GM06990 (cell line): ENCODE results near the gene SYNDIG1.

Source experiments
- DNase-seq: peaks from one replicate; pipeline ENCODE4 v3.0.0-alpha.2; 2011; ENCODE audit not compliant: insufficient read length; ENCODE audit errors: extremely low read depth
- H3K27me3 ChIP-seq: replicated peaks from 2 replicates; pipeline ENCODE4 v1.6.0; 2011; ENCODE audit warnings: low read length; ENCODE audit not compliant: control insufficient read depth, insufficient read depth
- H3K36me3 ChIP-seq: 2 replicates; pipeline ENCODE4 v1.5.1; 2011; ENCODE audit warnings: low read length; ENCODE audit not compliant: control insufficient read depth, insufficient read depth
- H3K4me3 ChIP-seq: replicated peaks from 2 replicates; pipeline ENCODE4 v1.5.1; 2011; ENCODE audit warnings: low read depth, mild to moderate bottlenecking, control low read depth, low read length
- CTCF ChIP-seq: IDR thresholded peaks from 2 replicates; pipeline ENCODE4 v1.5.1; 2011; ENCODE audit warnings: low read length, control low read depth, mild to moderate bottlenecking, inconsistent platforms; ENCODE audit not compliant: insufficient read depth, poor library complexity, severe bottlenecking

Gene SYNDIG1

GRCh38 chr20:24646321-24646720 lies 176.9 kb downstream of the SYNDIG1 start:
- H3K4me3 ChIP-seq = no peak overlapping the region
- DNase-seq = no peak
- H3K36me3 ChIP-seq = no peaks in the 10 kb centered on the region
- TF ChIP-seq CTCF = no peak
- no peaks in the 10 kb centered on the region for H3K27me3 ChIP-seq

DNA sequence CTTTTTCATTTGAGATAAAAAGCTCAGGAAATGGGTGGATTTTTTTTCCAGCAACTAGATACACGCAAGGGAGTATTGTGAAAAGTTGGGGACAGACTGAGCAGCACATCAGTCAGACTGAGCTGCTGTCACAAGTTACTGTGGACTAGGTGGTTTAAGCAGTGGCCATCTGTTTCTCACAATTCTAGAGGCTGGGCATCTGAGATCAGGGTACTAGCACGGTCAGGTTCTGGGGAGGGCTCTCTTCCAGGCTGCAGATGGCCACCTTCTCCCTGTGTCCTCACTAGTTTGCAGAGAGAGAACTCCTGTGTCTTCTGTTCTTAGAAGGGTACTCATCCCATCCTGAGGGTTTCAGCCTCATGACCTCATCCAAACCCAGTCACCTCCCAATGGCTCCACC lies 178.3 kb downstream of the SYNDIG1 start:
- no peak for TF ChIP-seq CTCF
- no peak for DNase-seq
- H3K4me3 ChIP-seq = no peak overlapping the region
- H3K27me3 ChIP-seq = no peaks in the 10 kb centered on the region
- H3K36me3 ChIP-seq = no peaks in the 10 kb centered on the region

DNA sequence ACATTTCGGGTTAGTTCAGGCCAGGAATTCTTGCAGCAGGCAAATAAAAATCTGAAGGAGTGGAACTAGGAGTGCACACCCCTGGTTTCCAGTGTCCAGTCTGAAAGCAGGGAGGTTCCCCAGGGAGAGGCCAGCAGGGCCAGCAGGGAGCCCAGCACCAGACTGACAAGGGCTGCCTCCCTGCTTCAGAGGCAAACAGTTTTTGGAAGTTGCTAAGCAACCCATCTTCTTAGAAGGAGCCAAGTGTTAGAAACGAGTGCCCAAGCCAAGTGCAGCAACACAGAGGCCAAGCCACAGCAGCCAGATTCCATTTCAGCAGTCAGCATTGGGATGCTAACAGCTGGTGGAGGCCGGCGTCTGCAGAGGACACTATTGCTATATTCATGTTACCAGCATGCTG lies 179.1 kb downstream of the SYNDIG1 start:
- no peaks in the 10 kb centered on the region for H3K27me3 ChIP-seq
- H3K4me3 ChIP-seq = no peak overlapping the region
- DNase-seq = no peak
- no peak for TF ChIP-seq CTCF
- H3K36me3 ChIP-seq = no peaks in the 10 kb centered on the region

GRCh38 chr20:24648919-24649318 lies 179.5 kb downstream of the SYNDIG1 start:
- no peak for TF ChIP-seq CTCF
- H3K27me3 ChIP-seq = no peaks in the 10 kb centered on the region
- H3K4me3 ChIP-seq = no peak overlapping the region
- H3K36me3 ChIP-seq = no peaks in the 10 kb centered on the region
- no peak for DNase-seq

- TF ChIP-seq CTCF = no peak
- DNase-seq = no peak
- H3K4me3 ChIP-seq = no peak overlapping the region
- H3K36me3 ChIP-seq = no peaks in the 10 kb centered on the region
- H3K27me3 ChIP-seq = no peaks in the 10 kb centered on the region
Observed at GRCh38 chr20:24649787-24650490, 180.5 kb downstream of the SYNDIG1 start.
